ENCODE results near the gene MICAL1.

MICAL1 gene

GRCh38 chr6:109496036-109496772 lies 40.6 kb upstream of the MICAL1 start:
- Histone ChIP-seq H3K27me3 (no peaks in the 10 kb centered on the region), H3K9me3 (no peaks in the 10 kb centered on the region), H3K4me3 (no peak overlapping the region), H3K36me3 (no peaks in the 10 kb centered on the region), H3K27ac (no peak overlapping the region), H3K4me1 (no peaks in the 10 kb centered on the region)
- intact Hi-C loops (cut with DNase I; ENCODE audit: low total_unique reads), result no loop called here
- TF ChIP-seq CTCF (IDR thresholded peaks at IDR 0.05), result no peak
- DNase-seq, result no peak

DNA sequence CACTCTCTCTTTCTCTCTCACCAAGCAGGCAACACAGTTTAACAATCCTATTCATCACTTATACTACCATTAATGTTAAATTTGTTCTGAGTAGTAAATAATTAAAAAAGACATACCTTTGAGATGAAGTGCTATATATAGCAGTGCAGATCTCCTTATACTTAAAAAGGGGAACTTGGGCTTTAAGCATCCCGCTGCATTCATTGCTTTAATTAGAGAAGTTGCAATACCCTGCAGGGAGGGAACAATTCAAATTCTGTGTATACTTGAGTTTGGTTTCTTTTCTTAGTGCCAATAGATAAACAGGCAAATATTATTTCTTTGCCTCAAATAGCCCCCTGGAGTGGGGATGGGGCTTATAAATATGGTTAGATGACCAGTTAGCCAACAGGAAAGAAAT lies 38.3 kb upstream of the MICAL1 start:
- Histone ChIP-seq H3K4me3 (no peak overlapping the region), H3K27me3 (no peaks in the 10 kb centered on the region), H3K9me3 (no peaks in the 10 kb centered on the region), H3K4me1 (no peaks in the 10 kb centered on the region), H3K27ac (no peak overlapping the region), H3K36me3 (no peaks in the 10 kb centered on the region)
- intact Hi-C loops (cut with DNase I; ENCODE audit: low total_unique reads), result no loop called here
- DNase-seq, result no peak
- no peak for TF ChIP-seq CTCF (IDR thresholded peaks at IDR 0.05)

GRCh38 chr6:109491207-109491938 lies 35.8 kb upstream of the MICAL1 start:
- Histone ChIP-seq H3K4me3 (no peak overlapping the region), H3K9me3 (no peaks in the 10 kb centered on the region), H3K27me3 (no peaks in the 10 kb centered on the region), H3K27ac (no peak overlapping the region), H3K36me3 (no peaks in the 10 kb centered on the region), H3K4me1 (no peaks in the 10 kb centered on the region)
- no peak for DNase-seq
- no peak for TF ChIP-seq CTCF (IDR thresholded peaks at IDR 0.05)
- intact Hi-C loops (cut with DNase I; ENCODE audit: low total_unique reads), result no loop called here

GRCh38 chr6:109490713-109491112 lies 35.1 kb upstream of the MICAL1 start:
- DNase-seq, result no peak
- no peaks in the 10 kb centered on the region for H3K27me3 ChIP-seq
- no peak overlapping the region for H3K4me3 ChIP-seq
- H3K9me3 ChIP-seq, result no peaks in the 10 kb centered on the region
- TF ChIP-seq CTCF (IDR thresholded peaks at IDR 0.05), result no peak
- no peak overlapping the region for H3K27ac ChIP-seq
- no peaks in the 10 kb centered on the region for H3K4me1 ChIP-seq
- intact Hi-C loops (cut with DNase I; ENCODE audit: low total_unique reads), result no loop called here
- H3K36me3 ChIP-seq, result no peaks in the 10 kb centered on the region

DNA sequence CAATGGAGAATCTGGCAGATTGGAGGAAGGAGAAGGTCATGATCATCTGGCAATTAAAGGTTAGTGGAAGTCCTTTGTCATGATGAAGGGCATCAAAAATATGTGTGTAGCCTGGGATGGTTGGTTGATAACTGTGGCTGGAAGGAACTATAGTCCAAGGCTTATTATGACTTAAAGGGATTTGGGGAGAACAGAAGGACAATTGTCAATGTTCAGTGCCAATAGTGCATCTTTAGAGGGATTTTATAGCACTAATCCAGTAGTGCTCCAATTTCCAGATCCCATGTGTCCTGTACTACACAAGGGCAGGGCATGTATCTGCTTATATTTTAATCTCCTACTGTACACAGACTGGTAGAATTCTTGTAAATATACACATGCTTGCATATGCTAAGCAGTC lies 32.4 kb upstream of the MICAL1 start:
- intact Hi-C loops (cut with DNase I; ENCODE audit: low total_unique reads), result no loop called here
- H3K4me1 ChIP-seq, result peaks cover 0 to 7% (median 0%) of the 10 kb centered on the region in 4 donors
- H3K27me3 ChIP-seq, result no peaks in the 10 kb centered on the region
- H3K4me3 ChIP-seq, result no peak overlapping the region
- H3K27ac ChIP-seq, result no peak overlapping the region
- H3K36me3 ChIP-seq, result no peaks in the 10 kb centered on the region
- H3K9me3 ChIP-seq, result no peaks in the 10 kb centered on the region
- TF ChIP-seq CTCF (IDR thresholded peaks at IDR 0.05), result no peak
- no peak for DNase-seq

Data from tibial artery (tissue), 4 donors.